Activated CD4-positive, alpha-beta T cell treated with anti-CD3 and anti-CD28 coated beads, Interleukin-2, amount 10 ng/mL, durations not matched to agents 24 days and 14 days (primary cell): ENCODE measurements around the gene CCDC38. TPM values are rescaled to one million over a fixed set of nuclear protein-coding genes. Genes with fewer than 3 reads are reported as not detected.
"Not testable (repeated sequence)": the region's sequence is repeated elsewhere in the genome, so short reads cannot be mapped to it uniquely, and the experiment has no call there.

Source experiments
- DNase-seq: peaks from one replicate; pipeline ENCODE4 v3.0.0; 2022
- H3K27ac Mint-ChIP-seq: one replicate; pipeline ENCODE4 v1.8.0; 2022; ENCODE audit warnings: mild to moderate bottlenecking, mixed read lengths
- H3K27me3 Mint-ChIP-seq: one replicate; pipeline ENCODE4 v1.8.0; 2022; ENCODE audit warnings: mixed read lengths
- H3K36me3 Mint-ChIP-seq: one replicate; pipeline ENCODE4 v1.8.0; 2022; ENCODE audit warnings: low read depth, mild to moderate bottlenecking, mixed read lengths
- H3K4me1 Mint-ChIP-seq: one replicate; pipeline ENCODE4 v1.8.0; 2021; ENCODE audit warnings: mixed read lengths
- H3K4me3 Mint-ChIP-seq: one replicate; pipeline ENCODE4 v1.8.0; 2022; ENCODE audit warnings: mild to moderate bottlenecking, moderate library complexity, mixed read lengths
- H3K9me3 Mint-ChIP-seq: one replicate; pipeline ENCODE4 v1.8.0; 2021; ENCODE audit warnings: mixed read lengths
- intact Hi-C: fragments of 100-400 bp; cut with micrococcal nuclease; formaldehyde crosslinking; loops from one replicate; pipeline ENCODE4 v1.15.1; 2023
- total RNA-seq: library from RNA; stranded (reverse); gene quantifications from 2 replicates; pipeline ENCODE4 v1.2.3, GENCODE V29; 2022

Gene CCDC38
- total RNA-seq, 1 donor from 2014 or later: not detected

GRCh38 chr12:95974358-95974757 lies 31.9 kb upstream of the CCDC38 start:
- intact Hi-C loops: no loop called here
- Mint-ChIP-seq H3K27ac (no peak overlapping the region), H3K4me3 (no peak overlapping the region), H3K4me1 (no peaks in the 10 kb centered on the region), H3K36me3 (no peaks in the 10 kb centered on the region), H3K9me3 (no peaks in the 10 kb centered on the region), H3K27me3 (peaks cover 2% of the 10 kb centered on the region)
- DNase-seq: no peak

- intact Hi-C loops: no loop called here
- no peaks in the 10 kb centered on the region for H3K9me3 Mint-ChIP-seq
- no peaks in the 10 kb centered on the region for H3K4me1 Mint-ChIP-seq
- no peaks in the 10 kb centered on the region for H3K36me3 Mint-ChIP-seq
- H3K27ac Mint-ChIP-seq: no peak overlapping the region
- H3K27me3 Mint-ChIP-seq: peaks cover under 1% of the 10 kb centered on the region
- no peak overlapping the region for H3K4me3 Mint-ChIP-seq
- no peak for DNase-seq
These were observed 30.5 kb upstream of the CCDC38 start for GRCh38 chr12:95972832-95973456.

- Mint-ChIP-seq H3K27ac (no peak overlapping the region), H3K4me3 (no peak overlapping the region), H3K4me1 (no peaks in the 10 kb centered on the region), H3K27me3 (no peaks in the 10 kb centered on the region), H3K36me3 (no peaks in the 10 kb centered on the region), H3K9me3 (no peaks in the 10 kb centered on the region)
- no peak for DNase-seq
- intact Hi-C loops: no loop called here
These were observed 28.5 kb upstream of the CCDC38 start for GRCh38 chr12:95970905-95971304.

GRCh38 chr12:95969116-95969515 lies 26.7 kb upstream of the CCDC38 start:
- H3K9me3 Mint-ChIP-seq, H3K36me3 Mint-ChIP-seq, H3K4me1 Mint-ChIP-seq, H3K27me3 Mint-ChIP-seq, intact Hi-C loops, H3K4me3 Mint-ChIP-seq, H3K27ac Mint-ChIP-seq, DNase-seq: not testable (repeated sequence)

- H3K36me3 Mint-ChIP-seq: no peaks in the 10 kb centered on the region
- H3K4me3 Mint-ChIP-seq: no peak overlapping the region
- no peaks in the 10 kb centered on the region for H3K4me1 Mint-ChIP-seq
- H3K27ac Mint-ChIP-seq: no peak overlapping the region
- H3K9me3 Mint-ChIP-seq: no peaks in the 10 kb centered on the region
- no peaks in the 10 kb centered on the region for H3K27me3 Mint-ChIP-seq
- intact Hi-C loops: no loop called here
- no peak for DNase-seq
These were observed 24.9 kb upstream of the CCDC38 start for GRCh38 chr12:95967301-95967700.

GRCh38 chr12:95966287-95966870 lies 24.0 kb upstream of the CCDC38 start:
- intact Hi-C loops: no loop called here
- Mint-ChIP-seq H3K4me3 (no peak overlapping the region), H3K4me1 (no peaks in the 10 kb centered on the region), H3K27ac (no peak overlapping the region), H3K27me3 (no peaks in the 10 kb centered on the region), H3K36me3 (no peaks in the 10 kb centered on the region), H3K9me3 (no peaks in the 10 kb centered on the region)
- DNase-seq: no peak

GRCh38 chr12:95963096-95963495 lies 20.7 kb upstream of the CCDC38 start:
- H3K27me3 Mint-ChIP-seq: no peaks in the 10 kb centered on the region
- no peak overlapping the region for H3K4me3 Mint-ChIP-seq
- intact Hi-C loops: no loop called here
- H3K27ac Mint-ChIP-seq: no peak overlapping the region
- DNase-seq: no peak
- H3K4me1 Mint-ChIP-seq: no peaks in the 10 kb centered on the region
- no peaks in the 10 kb centered on the region for H3K36me3 Mint-ChIP-seq
- no peaks in the 10 kb centered on the region for H3K9me3 Mint-ChIP-seq

- Mint-ChIP-seq H3K27me3 (no peaks in the 10 kb centered on the region), H3K9me3 (no peaks in the 10 kb centered on the region), H3K27ac (no peak overlapping the region), H3K4me1 (no peaks in the 10 kb centered on the region), H3K36me3 (no peaks in the 10 kb centered on the region), H3K4me3 (no peak overlapping the region)
- no peak for DNase-seq
- intact Hi-C loops: no loop called here
These were observed 19.8 kb upstream of the CCDC38 start for GRCh38 chr12:95962222-95962621.

GRCh38 chr12:95960241-95960640 lies 17.8 kb upstream of the CCDC38 start:
- H3K4me3 Mint-ChIP-seq: no peak overlapping the region
- H3K27ac Mint-ChIP-seq: no peak overlapping the region
- no peak for DNase-seq
- no peaks in the 10 kb centered on the region for H3K9me3 Mint-ChIP-seq
- intact Hi-C loops: no loop called here
- H3K36me3 Mint-ChIP-seq: no peaks in the 10 kb centered on the region
- no peaks in the 10 kb centered on the region for H3K4me1 Mint-ChIP-seq
- H3K27me3 Mint-ChIP-seq: no peaks in the 10 kb centered on the region

GRCh38 chr12:95959107-95959506 lies 16.7 kb upstream of the CCDC38 start:
- H3K9me3 Mint-ChIP-seq: no peaks in the 10 kb centered on the region
- intact Hi-C loops: no loop called here
- DNase-seq: no peak
- peaks cover under 1% of the 10 kb centered on the region for H3K27me3 Mint-ChIP-seq
- no peaks in the 10 kb centered on the region for H3K4me1 Mint-ChIP-seq
- no peaks in the 10 kb centered on the region for H3K36me3 Mint-ChIP-seq
- no peak overlapping the region for H3K4me3 Mint-ChIP-seq
- no peak overlapping the region for H3K27ac Mint-ChIP-seq

GRCh38 chr12:95956557-95957145 lies 14.2 kb upstream of the CCDC38 start:
- intact Hi-C loops: no loop called here
- Mint-ChIP-seq H3K4me1 (no peaks in the 10 kb centered on the region), H3K27ac (no peak overlapping the region), H3K4me3 (no peak overlapping the region), H3K27me3 (peaks cover 12% of the 10 kb centered on the region), H3K9me3 (no peaks in the 10 kb centered on the region), H3K36me3 (no peaks in the 10 kb centered on the region)
- DNase-seq: no peak

- Mint-ChIP-seq H3K9me3 (no peaks in the 10 kb centered on the region), H3K4me3 (no peak overlapping the region), H3K27me3 (peaks cover 20% of the 10 kb centered on the region), H3K4me1 (no peaks in the 10 kb centered on the region), H3K27ac (no peak overlapping the region), H3K36me3 (no peaks in the 10 kb centered on the region)
- intact Hi-C loops: no loop called here
- no peak for DNase-seq
These were observed 13.2 kb upstream of the CCDC38 start for GRCh38 chr12:95955549-95956159.

GRCh38 chr12:95953000-95953399 lies 10.6 kb upstream of the CCDC38 start:
- Mint-ChIP-seq H3K4me1 (no peaks in the 10 kb centered on the region), H3K9me3 (no peaks in the 10 kb centered on the region), H3K4me3 (no peak overlapping the region), H3K27ac (no peak overlapping the region), H3K36me3 (no peaks in the 10 kb centered on the region), H3K27me3 (peaks cover 26% of the 10 kb centered on the region)
- intact Hi-C loops: no loop called here
- DNase-seq: no peak

- intact Hi-C loops: no loop called here
- no peaks in the 10 kb centered on the region for H3K4me1 Mint-ChIP-seq
- H3K27ac Mint-ChIP-seq: no peak overlapping the region
- no peak overlapping the region for H3K4me3 Mint-ChIP-seq
- no peak for DNase-seq
- H3K9me3 Mint-ChIP-seq: no peaks in the 10 kb centered on the region
- H3K36me3 Mint-ChIP-seq: no peaks in the 10 kb centered on the region
- H3K27me3 Mint-ChIP-seq: peaks cover 26% of the 10 kb centered on the region
These were observed 9.1 kb upstream of the CCDC38 start for GRCh38 chr12:95951515-95951914.
